ENCODE measurements around the gene SLMAP. TPM values are rescaled to one million over a fixed set of nuclear protein-coding genes. Genes with fewer than 3 reads are reported as not detected.

Gene SLMAP
- total RNA-seq, 1 experiment from 2014 or later, result 79.5 TPM

DNA sequence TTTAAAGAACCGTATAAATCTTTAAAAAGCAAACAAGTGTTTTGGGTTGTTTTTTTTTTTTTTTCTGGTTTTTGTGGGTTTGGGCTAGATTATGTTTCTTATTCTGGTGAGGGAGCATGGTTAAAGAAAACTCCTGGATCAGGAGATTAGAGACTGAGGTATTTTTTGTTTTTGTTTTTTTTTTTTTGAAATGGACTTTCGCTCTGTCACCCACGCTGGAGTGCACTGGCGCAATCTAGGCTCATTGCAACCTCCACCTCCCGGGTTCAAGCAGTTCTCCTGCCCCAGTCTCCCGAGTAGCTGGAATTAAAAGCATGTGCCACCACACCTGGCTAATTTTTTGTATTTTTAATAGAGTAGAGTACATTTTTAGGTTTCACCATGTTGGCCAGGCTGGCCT, 95.2 kb downstream of the SLMAP start (continued):
- TF ChIP-seq ZNF532 (CRISPR knock-in tag; IDR thresholded peaks at IDR 0.05; ENCODE audit: borderline replicate concordance), result no peak
- TF ChIP-seq ETV6 (CRISPR knock-in tag; IDR thresholded peaks at IDR 0.05), result no peak

DNA sequence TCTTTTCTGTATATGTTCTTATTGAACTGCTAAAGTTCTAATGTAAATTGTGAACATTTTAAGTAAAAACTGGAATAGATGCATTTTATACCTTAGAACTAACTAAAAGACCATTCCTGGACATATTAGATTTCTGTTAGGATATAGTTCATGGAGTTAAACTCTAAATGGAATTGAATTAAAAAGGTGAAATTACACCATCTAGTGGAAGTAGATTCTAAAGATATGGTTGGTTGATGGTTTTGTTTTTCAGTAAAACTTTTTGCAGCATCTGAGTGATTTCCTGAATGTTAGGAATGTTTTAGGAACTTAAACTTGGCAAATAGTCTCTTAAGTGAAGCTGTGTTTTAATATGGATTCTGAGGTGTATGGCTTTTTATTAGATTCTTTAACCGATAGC, 96.8 kb downstream of the SLMAP start:
- POLR2A ChIA-PET, result no interaction called here
- ATAC-seq, result no peak
- no peak overlapping the region for H3K4me3 Mint-ChIP-seq

More for the DNA sequence above, 96.8 kb downstream of the SLMAP start:
- H3K36me3 Mint-ChIP-seq, result peaks cover 4% of the 10 kb centered on the region; the same call in 1 of the 2 replicates
- no peak for DNase-seq (ENCODE audit: low spot score)
- H3K27me3 Mint-ChIP-seq (ENCODE audit: low read depth), result no peaks in the 10 kb centered on the region
- TF ChIP-seq SMAD4 (CRISPR knock-in tag; IDR thresholded peaks at IDR 0.05), result no peak
- TF ChIP-seq ZMAT4 (CRISPR knock-in tag; IDR thresholded peaks at IDR 0.05), result no peak
- no peak for TF ChIP-seq E2F5 (CRISPR knock-in tag; IDR thresholded peaks at IDR 0.05)
- no peak for TF ChIP-seq ATF2 (CRISPR knock-in tag; IDR thresholded peaks at IDR 0.05; ENCODE audit: borderline replicate concordance, low read depth)
- TF ChIP-seq RORB (CRISPR knock-in tag; IDR thresholded peaks at IDR 0.05), result no peak
- TF ChIP-seq CREB1 (CRISPR knock-in tag; IDR thresholded peaks at IDR 0.05), result no peak
- TF ChIP-seq CREM (CRISPR knock-in tag; IDR thresholded peaks at IDR 0.05), result no peak
- no peak for TF ChIP-seq FOXJ3 (CRISPR knock-in tag; IDR thresholded peaks at IDR 0.05; ENCODE audit: borderline replicate concordance)
- TF ChIP-seq OVOL2 (CRISPR knock-in tag; IDR thresholded peaks at IDR 0.05; ENCODE audit: borderline replicate concordance), result no peak
- TF ChIP-seq STAT6 (CRISPR knock-in tag; conservative IDR thresholded peaks at IDR 0.05; ENCODE audit: low read depth), result no peak
- TF ChIP-seq PRDM15 (CRISPR knock-in tag; IDR thresholded peaks at IDR 0.05), result no peak
- TF ChIP-seq ZNF423 (CRISPR knock-in tag; IDR thresholded peaks at IDR 0.05), result no peak
- TF ChIP-seq GTF2I (CRISPR knock-in tag; conservative IDR thresholded peaks at IDR 0.05), result no peak
- peak overlapping the region; percentile 5; the same call in 1 of the 2 replicates for H3K27ac Mint-ChIP-seq
- H3K4me1 Mint-ChIP-seq, result no peaks in the 10 kb centered on the region
- CTCF ChIA-PET, result interaction anchor here (0.5 to 0.6 kb wide), 3 partner anchors 163 to 286 kb away, joined by 3 read pairs; no protein-coding TSS in a partner anchor
- H3K9me3 Mint-ChIP-seq, result no peaks in the 10 kb centered on the region

All from WTC11 (cell line).